SW 1271 (cell line): ENCODE results near the gene COL6A1.
"Not testable (repeated sequence)": the region's sequence is repeated elsewhere in the genome, so short reads cannot be mapped to it uniquely, and the experiment has no call there.

Experiments used
- DNase-seq, 2 experiments: peaks; one replicate each; lab custom pipeline; 2025; lab: John Stamatoyannopoulos, UW

Gene COL6A1

GRCh38 chr21:45965084-45965809 lies 16.3 kb upstream of the COL6A1 start:
- DNase-seq, result no peak

GRCh38 chr21:45966791-45967394 lies 14.7 kb upstream of the COL6A1 start:
- DNase-seq, result no peak

DNA sequence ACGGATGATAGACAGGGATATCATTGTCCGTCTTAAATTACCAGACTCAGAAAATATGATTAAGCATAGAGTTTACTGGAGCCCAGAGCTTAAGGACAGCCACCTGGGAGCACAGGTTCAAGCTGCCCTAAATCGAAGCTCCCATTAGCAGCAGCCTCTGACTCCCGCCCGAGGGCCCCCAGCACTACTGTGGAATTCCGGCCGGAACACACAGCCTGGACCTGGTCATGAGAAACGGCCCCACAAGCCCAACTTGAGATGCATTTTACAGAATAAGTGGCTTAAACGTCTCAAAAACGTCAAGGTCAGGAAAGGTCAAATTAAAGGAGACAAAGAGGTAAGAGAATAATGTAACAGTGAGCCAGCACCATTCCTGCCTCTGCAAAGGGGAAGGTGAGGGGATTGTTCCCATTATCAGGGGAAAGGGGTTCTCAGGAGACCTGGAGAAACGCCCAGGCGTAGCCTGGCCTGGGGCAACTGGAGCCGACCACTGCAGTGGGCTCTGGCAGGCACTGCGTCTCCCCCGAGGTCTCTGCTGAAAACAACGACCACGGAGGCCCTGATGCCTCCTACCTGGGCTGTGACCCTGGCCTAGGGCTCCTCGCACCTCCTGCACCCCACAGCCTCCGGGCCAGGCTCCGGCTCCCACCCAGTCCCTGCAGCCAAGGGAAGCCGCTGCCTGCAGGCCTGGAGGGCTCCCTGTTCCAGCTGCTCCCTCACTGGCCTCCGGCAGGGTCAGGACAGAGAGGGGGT lies 11.5 kb upstream of the COL6A1 start:
- no peak for DNase-seq

GRCh38 chr21:45970674-45971615 lies 10.6 kb upstream of the COL6A1 start:
- peak in 1 of 2 experiments; percentile 11 for DNase-seq

- no peak for DNase-seq
These were observed 9.8 kb upstream of the COL6A1 start for GRCh38 chr21:45971616-45972352.

- DNase-seq, result no peak
These were observed 9.2 kb upstream of the COL6A1 start for GRCh38 chr21:45972353-45972715.

- DNase-seq, result no peak
These were observed 8.7 kb upstream of the COL6A1 start for GRCh38 chr21:45972716-45973474.

DNA sequence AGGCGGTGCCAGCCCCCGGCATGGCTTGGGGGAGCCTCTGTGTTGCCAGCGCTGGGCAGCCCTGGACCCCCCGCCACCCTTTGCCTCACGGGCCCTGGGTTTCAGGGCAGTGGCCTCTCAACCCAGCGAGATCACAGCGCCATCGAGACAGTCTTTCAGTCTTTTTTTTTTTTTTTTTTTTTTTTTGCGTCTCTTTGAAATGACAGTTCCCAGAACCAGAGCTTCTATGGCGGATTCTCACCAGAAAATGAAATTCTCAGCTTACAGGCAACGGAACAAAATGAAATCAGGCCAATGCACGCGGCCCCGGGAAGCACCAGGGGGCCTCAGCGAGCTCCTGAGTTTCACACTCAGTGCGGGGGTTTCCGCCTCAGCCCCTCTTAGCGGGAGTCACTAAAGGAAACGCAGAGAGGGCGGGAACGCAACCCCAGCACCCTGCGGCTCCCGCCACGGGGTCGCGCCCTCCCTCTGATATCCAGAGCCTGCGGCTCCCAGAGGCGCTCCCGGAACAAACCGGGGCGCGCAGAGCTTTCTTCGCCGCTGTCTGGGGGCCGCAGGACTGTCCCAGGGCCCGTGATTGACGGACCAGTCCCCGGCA lies 8.0 kb upstream of the COL6A1 start:
- DNase-seq, result peak in 1 of 2 experiments; percentile 27

GRCh38 chr21:45974073-45975019 lies 7.2 kb upstream of the COL6A1 start:
- DNase-seq, result no peak

DNA sequence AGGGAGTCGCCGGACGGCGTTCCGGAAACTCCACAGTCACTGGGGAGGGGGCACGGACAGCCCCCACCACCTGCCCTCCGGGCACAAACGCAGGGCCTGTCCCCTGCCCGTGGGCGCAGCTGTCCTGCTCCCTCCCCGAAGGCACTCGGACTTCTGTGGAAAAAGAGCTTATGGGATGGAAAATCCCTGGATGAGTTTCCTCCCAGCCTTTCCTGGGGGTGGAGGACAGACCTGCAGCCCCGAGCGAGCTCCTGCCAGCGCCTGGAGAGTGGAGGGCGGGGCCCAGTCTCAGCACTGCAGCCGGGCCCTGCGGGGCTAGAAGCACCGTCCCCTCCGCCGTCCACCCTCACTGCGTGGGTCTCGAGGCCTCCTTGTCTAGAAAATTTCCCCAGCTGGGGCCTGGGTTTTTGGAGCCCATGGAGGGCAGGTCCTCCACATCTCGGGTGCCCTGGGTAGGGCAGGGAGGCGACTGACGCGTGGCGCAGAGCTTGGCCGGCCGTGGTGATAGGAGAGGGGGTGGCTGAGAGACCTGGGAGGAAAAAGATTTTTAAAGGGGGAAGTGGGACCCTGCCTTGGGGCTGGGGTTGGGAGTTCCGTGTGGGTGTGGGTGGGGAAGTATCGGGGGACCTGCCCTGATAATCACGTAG lies 6.4 kb upstream of the COL6A1 start:
- no peak for DNase-seq

- DNase-seq, result not testable (repeated sequence)
These were observed 5.7 kb upstream of the COL6A1 start for GRCh38 chr21:45975667-45976409.

GRCh38 chr21:45976701-45977311 lies 4.8 kb upstream of the COL6A1 start:
- no peak for DNase-seq

DNA sequence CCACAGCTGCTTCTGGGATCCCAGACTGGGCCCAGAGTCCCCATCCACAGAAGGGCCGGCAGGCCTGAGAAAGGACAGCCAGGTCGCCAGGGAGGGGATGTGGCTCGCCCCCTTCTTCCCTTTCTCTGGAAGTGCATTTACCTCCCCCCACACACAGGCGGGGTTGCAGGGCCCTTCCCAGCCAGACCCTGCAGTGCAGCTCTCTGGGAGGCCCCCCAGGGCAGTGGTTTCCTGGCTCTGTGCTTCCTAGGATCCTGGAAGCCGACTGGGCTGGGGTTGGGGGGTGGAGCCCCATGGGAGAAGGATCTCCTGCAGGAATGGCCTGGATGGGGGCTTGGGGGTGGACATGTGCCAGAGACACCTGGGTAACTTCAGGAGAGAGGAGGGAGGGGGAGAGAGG lies 4.2 kb upstream of the COL6A1 start:
- DNase-seq, result no peak

DNA sequence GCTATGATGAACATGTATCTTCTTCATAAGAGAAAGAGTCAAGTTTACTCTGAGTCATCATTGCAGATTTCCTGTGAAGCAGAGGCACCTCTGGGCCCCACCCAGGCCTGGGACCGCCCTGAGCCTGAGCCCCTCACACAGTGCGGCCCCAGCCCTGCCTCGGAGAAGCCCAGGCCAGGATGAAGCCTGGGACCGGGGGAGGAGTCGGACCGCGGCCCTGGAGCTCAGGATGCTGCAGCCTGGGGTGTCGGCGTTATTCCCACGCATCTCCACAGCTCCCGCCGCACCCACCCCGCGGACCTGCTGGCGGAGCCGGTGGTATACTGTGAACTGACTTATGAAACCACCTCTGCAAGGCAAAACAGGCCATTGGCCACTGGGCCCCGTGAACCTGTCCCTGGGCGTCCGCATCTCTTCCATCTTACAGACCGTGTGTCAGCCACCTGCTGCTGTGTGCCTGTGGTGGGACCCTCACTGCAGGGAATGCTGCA lies 2.4 kb upstream of the COL6A1 start:
- DNase-seq, result peak in 1 of 2 experiments; percentile 2

GRCh38 chr21:45979651-45980050 lies 1.9 kb upstream of the COL6A1 start:
- no peak for DNase-seq

DNA sequence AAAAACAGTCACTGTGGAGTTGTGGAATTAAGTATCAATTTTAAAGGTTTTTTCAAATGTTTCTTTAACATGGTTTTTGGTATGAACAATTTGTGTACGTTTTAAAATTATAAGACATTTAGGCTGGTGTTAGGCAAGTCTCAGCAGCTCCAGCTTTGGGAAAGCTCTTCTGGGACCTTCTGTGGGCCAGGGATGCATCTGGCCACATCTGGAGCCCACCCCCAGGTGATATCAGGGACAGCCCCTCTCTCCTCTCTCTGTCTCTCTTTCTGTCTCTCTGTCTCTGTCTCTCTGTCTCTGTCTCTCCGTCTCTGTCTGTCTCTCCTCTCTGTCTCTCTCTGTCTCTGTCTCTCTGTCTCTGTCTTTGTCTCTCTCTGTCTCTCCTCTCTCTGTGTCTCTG lies 1.3 kb upstream of the COL6A1 start:
- DNase-seq, result no peak

GRCh38 chr21:45980697-45981096 lies 873 bp upstream of the COL6A1 start:
- no peak for DNase-seq
